Stimulated activated naive CD8-positive, alpha-beta T cell treated with anti-CD3 and anti-CD28 coated beads, Interleukin-15, Interleukin-2, amounts not matched to agents 100 U/mL and 50 U/mL, for 24 hours (primary cell): ENCODE measurements around the gene SFN.
"Not testable (repeated sequence)": the region's sequence is repeated elsewhere in the genome, so short reads cannot be mapped to it uniquely, and the experiment has no call there.

ENCODE experiments used
- ATAC-seq: fragments of 150-1000 bp; cut with Tn5 transposase; one replicate; pipeline ENCODE4 v1.10.0; 2021
- DNase-seq: peaks from one replicate; pipeline ENCODE4 v3.0.0; 2021

Gene SFN

GRCh38 chr1:26864610-26865480, 1.9 kb downstream of the SFN start:
- DNase-seq: peak; percentile 96
- ATAC-seq: peak; percentile 97

- not testable (repeated sequence) for DNase-seq, ATAC-seq
Observed at GRCh38 chr1:26873097-26873496, 10.1 kb downstream of the SFN start.

- no peak for ATAC-seq
- no peak for DNase-seq
Observed at GRCh38 chr1:26874896-26875295, 11.9 kb downstream of the SFN start.

- no peak for ATAC-seq
- DNase-seq: no peak
Observed at GRCh38 chr1:26877326-26877725, 14.4 kb downstream of the SFN start.

GRCh38 chr1:26879793-26880192, 16.8 kb downstream of the SFN start:
- DNase-seq: no peak
- no peak for ATAC-seq

GRCh38 chr1:26881611-26882010, 18.7 kb downstream of the SFN start:
- not testable (repeated sequence) for DNase-seq, ATAC-seq

GRCh38 chr1:26882696-26883463, 19.9 kb downstream of the SFN start:
- DNase-seq (no peak), ATAC-seq (no peak)

- ATAC-seq (no peak), DNase-seq (no peak)
Observed at GRCh38 chr1:26887125-26887524, 24.2 kb downstream of the SFN start.

GRCh38 chr1:26888231-26888630, 25.3 kb downstream of the SFN start:
- DNase-seq (no peak), ATAC-seq (no peak)

- peak; percentile 97 for ATAC-seq
Observed at GRCh38 chr1:26889551-26890466, 26.9 kb downstream of the SFN start, which contains the start of gene GPN2. Gene GPN2 (minus strand): TSS chr1:26890283. CDS start chr1:26890096, 187 bp downstream.

GRCh38 chr1:26890467-26890796, 27.5 kb downstream of the SFN start:
- no peak for DNase-seq
- peak; percentile 53 for ATAC-seq

More at GRCh38 chr1:26889551-26890466, 26.9 kb downstream of the SFN start, which contains the start of gene GPN2:
- peak; percentile 84 for DNase-seq

- ATAC-seq: no peak
Observed at GRCh38 chr1:26894263-26894662, 31.3 kb downstream of the SFN start.

GRCh38 chr1:26897351-26897750, 34.4 kb downstream of the SFN start:
- no peak for ATAC-seq
- no peak for DNase-seq

More at GRCh38 chr1:26894263-26894662, 31.3 kb downstream of the SFN start:
- DNase-seq: no peak

- peak; percentile 89 for DNase-seq
- ATAC-seq: peak; percentile 92
Observed at GRCh38 chr1:26900001-26900814, 37.3 kb downstream of the SFN start, which contains the start of gene GPATCH3. Gene GPATCH3 (minus strand): TSS chr1:26900467. CDS start chr1:26900442, 25 bp downstream.

- DNase-seq (no peak), ATAC-seq (no peak)
Observed at GRCh38 chr1:26900815-26901511, 38.0 kb downstream of the SFN start.

- ATAC-seq: no peak
- no peak for DNase-seq
Observed at GRCh38 chr1:26907071-26907917, 44.3 kb downstream of the SFN start.

- DNase-seq (no peak), ATAC-seq (no peak)
Observed at GRCh38 chr1:26909951-26910342, 47.0 kb downstream of the SFN start.

- ATAC-seq: no peak
- no peak for DNase-seq
Observed at GRCh38 chr1:26910343-26911160, 47.6 kb downstream of the SFN start.
